Liver (tissue), 9 donors: ENCODE results near the gene RIT1. TPM values are rescaled to one million over a fixed set of nuclear protein-coding genes. Genes with fewer than 3 reads are reported as not detected.

Experiments used
- DNase-seq: peaks from one replicate; pipeline ENCODE4 v3.0.0-alpha.2; 2017; ENCODE audit warnings: low spot score
- H3K27ac ChIP-seq, 2 donors: one replicate each; pipeline ENCODE4 v1.7.0; 2013; ENCODE audit warnings: inconsistent platforms in 2 of 2, low read length in 2 of 2, control low read depth in 1 of 2, low read depth in 1 of 2, mild to moderate bottlenecking in 1 of 2
- H3K27me3 ChIP-seq, 4 donors: one replicate each; pipeline versions ENCODE4 v1.6.1 to v1.7.0; 2013; ENCODE audit warnings: low read length in 3 of 4, inconsistent platforms in 1 of 4, mild to moderate bottlenecking in 1 of 4, moderate library complexity in 1 of 4; ENCODE audit not compliant: control insufficient read depth in 4 of 4, insufficient read depth in 4 of 4
- H3K36me3 ChIP-seq, 4 donors: one replicate each; pipeline versions ENCODE4 v1.6.1 to v1.7.0; 2013; ENCODE audit warnings: low read length in 3 of 4, mild to moderate bottlenecking in 3 of 4, low read depth in 1 of 4, moderate library complexity in 1 of 4; ENCODE audit not compliant: control insufficient read depth in 4 of 4, insufficient read depth in 3 of 4
- H3K4me1 ChIP-seq, 4 donors: one replicate each; pipeline versions ENCODE4 v1.6.1 to v1.7.0; 2013; ENCODE audit warnings: low read length in 3 of 4, mild to moderate bottlenecking in 3 of 4, moderate library complexity in 1 of 4; ENCODE audit not compliant: control insufficient read depth in 4 of 4, insufficient read depth in 4 of 4
- H3K4me3 ChIP-seq, 3 donors: one replicate each; pipeline versions ENCODE4 v1.6.1 to v1.7.0; 2013; ENCODE audit warnings: low read length in 3 of 3, control low read depth in 1 of 3, low read depth in 1 of 3, mild to moderate bottlenecking in 1 of 3
- H3K9ac ChIP-seq, 2 donors: one replicate each; pipeline ENCODE4 v1.7.0; 2013; ENCODE audit warnings: low read length in 2 of 2, mild to moderate bottlenecking in 2 of 2, moderate library complexity in 2 of 2, control low read depth in 1 of 2, low read depth in 1 of 2
- H3K9me3 ChIP-seq, 4 donors: one replicate each; pipeline versions ENCODE4 v1.6.1 to v1.7.0; 2013; ENCODE audit warnings: low read length in 3 of 4; ENCODE audit not compliant: control insufficient read depth in 4 of 4
- CTCF ChIP-seq: fragments of 150-350 bp; IDR thresholded peaks from 2 replicates; pipeline ENCODE4 v1.5.1; 2017; ENCODE audit warnings: improper control_type of control experiment, low read depth, low read length; ENCODE audit not compliant: missing input control
- EGR1 ChIP-seq, 2 donors: IDR thresholded peaks; 2 replicates each; pipeline ENCODE4 v1.6.1; 2016 to 2018; ENCODE audit warnings: antibody characterized with exemption in 2 of 2, low read depth in 2 of 2
- FOXA1 ChIP-seq: IDR thresholded peaks from 2 replicates; pipeline ENCODE4 v1.6.1; 2016; ENCODE audit warnings: antibody characterized with exemption
- FOXA2 ChIP-seq: IDR thresholded peaks from 2 replicates; pipeline ENCODE4 v1.6.1; 2016; ENCODE audit warnings: antibody characterized with exemption
- GABPA ChIP-seq, 2 donors: IDR thresholded peaks in 1 of 2; conservative IDR thresholded peaks in 1 of 2; 2 replicates each; pipeline ENCODE4 v1.6.1; 2016; ENCODE audit warnings: antibody characterized with exemption in 2 of 2, mild to moderate bottlenecking in 1 of 2, moderate library complexity in 1 of 2
- HNF4A ChIP-seq, 2 donors: conservative IDR thresholded peaks; 2 replicates each; pipeline ENCODE4 v1.6.1; 2016; ENCODE audit warnings: antibody characterized with exemption in 2 of 2, mild to moderate bottlenecking in 2 of 2
- HNF4G ChIP-seq: IDR thresholded peaks from 2 replicates; pipeline ENCODE4 v1.6.1; 2016; ENCODE audit warnings: antibody characterized with exemption
- JUND ChIP-seq, 2 donors: IDR thresholded peaks; 2 replicates each; pipeline ENCODE4 v1.6.1; 2016; ENCODE audit warnings: antibody characterized with exemption in 2 of 2
- MAX ChIP-seq: IDR thresholded peaks from 2 replicates; pipeline ENCODE4 v1.6.1; 2016; ENCODE audit warnings: antibody characterized with exemption
- NR2F2 ChIP-seq: IDR thresholded peaks from 2 replicates; pipeline ENCODE4 v1.6.1; 2016; ENCODE audit warnings: antibody characterized with exemption
- RAD21 ChIP-seq, 2 donors: IDR thresholded peaks; 2 replicates each; pipeline ENCODE4 v1.6.1; 2016; ENCODE audit warnings: antibody characterized with exemption in 2 of 2, mild to moderate bottlenecking in 2 of 2
- REST ChIP-seq: IDR thresholded peaks from 2 replicates; pipeline ENCODE4 v1.6.1; 2016; ENCODE audit warnings: antibody characterized with exemption, mild to moderate bottlenecking
- RXRA ChIP-seq, 2 donors: IDR thresholded peaks; 2 replicates each; pipeline ENCODE4 v1.6.1; 2017 to 2018; ENCODE audit warnings: antibody characterized with exemption in 2 of 2, mild to moderate bottlenecking in 1 of 2
- TAF1 ChIP-seq: conservative IDR thresholded peaks from 2 replicates; pipeline ENCODE4 v1.6.1; 2016; ENCODE audit warnings: antibody characterized with exemption, mild to moderate bottlenecking
- YY1 ChIP-seq: IDR thresholded peaks from 2 replicates; pipeline ENCODE4 v1.6.1; 2016; ENCODE audit warnings: antibody characterized with exemption, mild to moderate bottlenecking
- ZBTB33 ChIP-seq: IDR thresholded peaks from 2 replicates; pipeline ENCODE4 v1.6.1; 2016; ENCODE audit warnings: antibody characterized with exemption
- WGBS: extraction: QIAGEN DNeasy Blood & Tissue Kit; methylation state at CpG from one replicate; pipeline ENCODE4 v1.1.7; 2013; 5-methylcytosine and 5-hydroxymethylcytosine counted together
- polyA plus RNA-seq, 2 donors: library from polyadenylated mRNA; stranded (reverse) in 1 of 2; unstranded in 1 of 2; fragments of 200-250 nt in 1 of 2; fragments of >200 nt in 1 of 2; fragmentation: Nextera tagmentation in 1 of 2; extraction: Ambion mirVana in 1 of 2; gene quantifications; one replicate each; pipeline versions ENCODE4 v1.2.1 to v1.2.3, GENCODE V29; 2013 to 2015
- total RNA-seq, 2 donors: library from RNA; depleted of rRNA; stranded (reverse); fragments of >200 nt; gene quantifications; one replicate each; pipeline ENCODE4 v1.2.3, GENCODE V29; 2014
- donor health status: healthy.
- donor health status: healthy.
- donor health status: healthy.
- donor health status: healthy.
- donor health status: healthy.

RIT1 gene
- total and polyA plus RNA-seq, 4 donors, result 3.1 to 14.3 (median 8.1) TPM

GRCh38 chr1:155856257-155856974 lies 54.7 kb downstream of the RIT1 start:
- Histone ChIP-seq H3K36me3 (peaks cover 4 to 24% (median 16%) of the 10 kb centered on the region in 4 donors), H3K27ac (peak overlapping the region; percentile 91 to 94), H3K9me3 (no peaks in the 10 kb centered on the region), H3K4me1 (peaks cover 5 to 23% (median 16%) of the 10 kb centered on the region in 4 donors), H3K27me3 (no peaks in the 10 kb centered on the region), H3K4me3 (peak overlapping the region; percentile 71 to 99 (median 96)), H3K9ac (peak overlapping the region; percentile 97)
- no peak for TF ChIP-seq ZBTB33
- TF ChIP-seq FOXA1, result no peak
- no peak for TF ChIP-seq MAX
- no peak for TF ChIP-seq JUND (IDR thresholded peaks at IDR 0.05)
- TF ChIP-seq CTCF, result no peak
- no peak for TF ChIP-seq FOXA2
- TF ChIP-seq RAD21 (IDR thresholded peaks at IDR 0.05), result no peak
- no peak for TF ChIP-seq GABPA (IDR thresholded peaks at IDR 0.05 in 1 of 2, conservative IDR thresholded peaks at IDR 0.05 in 1 of 2)
- TF ChIP-seq YY1, result no peak
- no peak for TF ChIP-seq HNF4G
- no peak for TF ChIP-seq TAF1
- no peak for TF ChIP-seq NR2F2
- TF ChIP-seq REST, result no peak
- DNase-seq, result no peak
- 56% methylated on average over 20 of the region's 20 CpGs for WGBS

- Histone ChIP-seq H3K9ac (no peak overlapping the region), H3K36me3 (peaks cover 7 to 33% (median 22%) of the 10 kb centered on the region in 4 donors), H3K27ac (no peak overlapping the region), H3K27me3 (no peaks in the 10 kb centered on the region), H3K4me3 (no peak overlapping the region), H3K4me1 (no peaks in the 10 kb centered on the region), H3K9me3 (no peaks in the 10 kb centered on the region)
- 92% methylated on average over 3 of the region's 3 CpGs for WGBS
- no peak for DNase-seq
- TF ChIP-seq RAD21 (IDR thresholded peaks at IDR 0.05), result no peak
- TF ChIP-seq HNF4A (conservative IDR thresholded peaks at IDR 0.05), result no peak
- TF ChIP-seq REST, result no peak
- no peak for TF ChIP-seq JUND (IDR thresholded peaks at IDR 0.05)
- no peak for TF ChIP-seq RXRA (IDR thresholded peaks at IDR 0.05)
- TF ChIP-seq EGR1 (IDR thresholded peaks at IDR 0.05; ENCODE audit: low read depth in 2 of 2), result no peak
- TF ChIP-seq HNF4G, result no peak
- no peak for TF ChIP-seq GABPA (IDR thresholded peaks at IDR 0.05 in 1 of 2, conservative IDR thresholded peaks at IDR 0.05 in 1 of 2)
- no peak for TF ChIP-seq CTCF
- TF ChIP-seq FOXA2, result no peak
Measured at GRCh38 chr1:155850345-155850744, 60.8 kb downstream of the RIT1 start.
